Measurements from ENCODE around the gene SF3B3.

Gene SF3B3

DNA sequence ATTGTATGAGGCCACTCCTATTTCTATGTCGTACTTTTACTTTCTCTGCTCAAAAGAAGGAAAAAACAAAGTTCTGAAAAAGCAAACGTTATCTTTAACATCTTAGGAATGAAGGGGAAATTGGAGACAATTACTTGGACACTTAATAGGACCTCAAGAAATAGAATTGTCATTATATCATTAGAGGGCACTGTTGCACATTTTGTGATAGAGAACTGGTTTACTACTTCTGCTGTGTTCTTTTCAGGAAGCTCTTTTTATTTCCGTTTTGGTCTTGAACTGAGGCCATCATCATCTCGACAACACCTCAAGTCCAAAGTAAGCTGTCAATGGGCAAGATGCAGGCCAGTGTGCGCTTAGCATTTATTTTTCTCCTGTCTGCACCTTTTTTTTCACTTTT lies 14.9 kb upstream of the SF3B3 start:
- Histone ChIP-seq H3K36me3 (replicated peaks; ENCODE audit: low read depth, low read length) (peaks cover 25% of the 10 kb centered on the region), H3K79me2 (ENCODE audit: low read length) (no peaks in the 10 kb centered on the region), H3K4me2 (ENCODE audit: low read length) (peak overlapping the region; percentile 13; the same call in 1 of the 2 replicates), H2AFZ (ENCODE audit: low read depth, low read length) (no peak overlapping the region), H3K9ac (ENCODE audit: low read length) (no peak overlapping the region), H3K27ac (ENCODE audit: low read length) (peak overlapping the region; percentile 9; the same call in 1 of the 2 replicates), H3K9me3 (ENCODE audit: insufficient read depth, low read length) (no peaks in the 10 kb centered on the region), H3K4me3 (ENCODE audit: low read length) (no peak overlapping the region), H3K27me3 (ENCODE audit: low read depth, low read length) (no peaks in the 10 kb centered on the region), H3K4me1 (ENCODE audit: low read length) (peaks cover 13% of the 10 kb centered on the region), H4K20me1 (ENCODE audit: insufficient read depth, low read length) (no peaks in the 10 kb centered on the region)
- TF ChIP-seq EZH2phosphoT487 (IDR thresholded peaks at IDR 0.05; ENCODE audit: low read depth), result no peak
- TF ChIP-seq, protein P1, sequence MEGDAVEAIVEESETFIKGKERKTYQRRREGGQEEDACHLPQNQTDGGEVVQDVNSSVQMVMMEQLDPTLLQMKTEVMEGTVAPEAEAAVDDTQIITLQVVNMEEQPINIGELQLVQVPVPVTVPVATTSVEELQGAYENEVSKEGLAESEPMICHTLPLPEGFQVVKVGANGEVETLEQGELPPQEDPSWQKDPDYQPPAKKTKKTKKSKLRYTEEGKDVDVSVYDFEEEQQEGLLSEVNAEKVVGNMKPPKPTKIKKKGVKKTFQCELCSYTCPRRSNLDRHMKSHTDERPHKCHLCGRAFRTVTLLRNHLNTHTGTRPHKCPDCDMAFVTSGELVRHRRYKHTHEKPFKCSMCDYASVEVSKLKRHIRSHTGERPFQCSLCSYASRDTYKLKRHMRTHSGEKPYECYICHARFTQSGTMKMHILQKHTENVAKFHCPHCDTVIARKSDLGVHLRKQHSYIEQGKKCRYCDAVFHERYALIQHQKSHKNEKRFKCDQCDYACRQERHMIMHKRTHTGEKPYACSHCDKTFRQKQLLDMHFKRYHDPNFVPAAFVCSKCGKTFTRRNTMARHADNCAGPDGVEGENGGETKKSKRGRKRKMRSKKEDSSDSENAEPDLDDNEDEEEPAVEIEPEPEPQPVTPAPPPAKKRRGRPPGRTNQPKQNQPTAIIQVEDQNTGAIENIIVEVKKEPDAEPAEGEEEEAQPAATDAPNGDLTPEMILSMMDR (IDR thresholded peaks at IDR 0.05; ENCODE audit: low read depth, low read length), result peak; percentile 65

DNA sequence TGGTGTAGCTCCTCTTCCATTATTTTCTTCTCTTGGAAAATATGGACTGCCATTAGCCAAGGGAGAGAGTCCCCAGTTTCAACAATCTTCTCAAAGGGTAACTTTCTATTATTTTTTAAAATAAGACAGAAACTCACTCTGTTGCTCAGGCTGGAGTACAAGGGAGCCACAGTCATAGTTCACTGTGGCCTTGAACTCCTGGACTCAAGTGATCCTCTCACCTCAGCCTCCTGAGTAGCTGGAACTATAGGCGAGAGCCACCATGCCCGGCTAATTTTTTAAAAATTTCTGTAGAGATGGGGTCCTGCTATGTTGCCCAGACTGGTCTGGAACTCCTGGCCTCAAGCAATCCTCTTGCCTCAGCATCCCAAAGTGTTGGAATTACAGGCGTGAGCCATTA lies 13.4 kb upstream of the SF3B3 start:
- no peaks in the 10 kb centered on the region for H3K27me3 ChIP-seq (ENCODE audit: low read depth, low read length)
- H4K20me1 ChIP-seq (ENCODE audit: insufficient read depth, low read length), result no peaks in the 10 kb centered on the region
- H2AFZ ChIP-seq (ENCODE audit: low read depth, low read length), result no peak overlapping the region
- H3K9ac ChIP-seq (ENCODE audit: low read length), result no peak overlapping the region
- peaks cover 13% of the 10 kb centered on the region for H3K4me1 ChIP-seq (ENCODE audit: low read length)
- peaks cover 28% of the 10 kb centered on the region for H3K36me3 ChIP-seq (replicated peaks; ENCODE audit: low read depth, low read length)
- H3K9me3 ChIP-seq (ENCODE audit: insufficient read depth, low read length), result no peaks in the 10 kb centered on the region
- no peak overlapping the region for H3K27ac ChIP-seq (ENCODE audit: low read length)
- no peak for TF ChIP-seq EZH2phosphoT487 (IDR thresholded peaks at IDR 0.05; ENCODE audit: low read depth)
- TF ChIP-seq, protein P1 (IDR thresholded peaks at IDR 0.05; ENCODE audit: low read depth, low read length), result no peak
- no peak overlapping the region for H3K4me2 ChIP-seq (ENCODE audit: low read length)
- H3K79me2 ChIP-seq (ENCODE audit: low read length), result no peaks in the 10 kb centered on the region
- H3K4me3 ChIP-seq (ENCODE audit: low read length), result no peak overlapping the region

DNA sequence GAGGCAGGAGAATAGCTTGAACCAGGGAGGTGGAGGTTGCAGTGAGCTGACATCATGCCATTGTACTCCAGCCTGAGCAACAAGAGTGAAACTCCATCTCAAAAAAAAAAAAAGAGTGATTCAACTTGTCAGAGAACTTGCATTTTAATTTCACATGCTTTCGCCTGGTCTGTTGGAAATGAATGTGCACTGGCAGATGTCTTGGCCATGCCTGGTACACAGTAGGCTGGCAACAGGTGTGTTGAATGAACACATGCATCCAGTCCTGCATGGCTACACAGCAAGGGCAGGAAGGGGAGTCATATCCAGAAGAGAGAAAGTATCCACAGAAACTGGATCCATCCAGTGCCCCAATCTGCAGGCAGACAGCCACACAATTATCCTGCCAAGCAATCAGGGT lies 11.8 kb upstream of the SF3B3 start:
- no peak overlapping the region for H3K9ac ChIP-seq (ENCODE audit: low read length)
- no peaks in the 10 kb centered on the region for H3K9me3 ChIP-seq (ENCODE audit: insufficient read depth, low read length)
- H3K79me2 ChIP-seq (ENCODE audit: low read length), result no peaks in the 10 kb centered on the region
- TF ChIP-seq, protein P1 (IDR thresholded peaks at IDR 0.05; ENCODE audit: low read depth, low read length), result no peak
- TF ChIP-seq EZH2phosphoT487 (IDR thresholded peaks at IDR 0.05; ENCODE audit: low read depth), result no peak
- no peak overlapping the region for H3K4me2 ChIP-seq (ENCODE audit: low read length)
- H3K36me3 ChIP-seq (replicated peaks; ENCODE audit: low read depth, low read length), result peaks cover 32% of the 10 kb centered on the region
- no peaks in the 10 kb centered on the region for H4K20me1 ChIP-seq (ENCODE audit: insufficient read depth, low read length)
- H3K27ac ChIP-seq (ENCODE audit: low read length), result no peak overlapping the region
- H3K4me3 ChIP-seq (ENCODE audit: low read length), result no peak overlapping the region
- no peak overlapping the region for H2AFZ ChIP-seq (ENCODE audit: low read depth, low read length)
- peaks cover 13% of the 10 kb centered on the region for H3K4me1 ChIP-seq (ENCODE audit: low read length)
- no peaks in the 10 kb centered on the region for H3K27me3 ChIP-seq (ENCODE audit: low read depth, low read length)

DNA sequence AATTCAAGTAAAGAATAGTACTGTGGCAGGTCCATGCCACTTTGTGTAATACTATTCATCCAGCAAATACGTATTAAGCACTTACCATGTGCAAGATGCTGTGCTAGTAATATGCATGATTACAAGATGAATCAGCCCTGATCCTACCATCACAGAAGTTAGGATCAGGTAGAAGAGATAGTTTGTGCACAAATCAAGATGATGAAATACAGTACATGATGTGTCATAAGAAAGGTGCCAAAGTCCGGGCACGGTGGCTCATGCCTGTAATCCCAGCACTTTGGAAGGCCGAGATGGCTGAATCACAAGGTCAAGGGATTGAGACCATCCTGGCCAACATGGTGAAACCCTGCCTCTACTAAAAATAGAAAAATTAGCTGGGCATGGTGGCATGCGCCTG lies 11.2 kb upstream of the SF3B3 start:
- H3K9ac ChIP-seq (ENCODE audit: low read length), result no peak overlapping the region
- H3K27ac ChIP-seq (ENCODE audit: low read length), result no peak overlapping the region
- H4K20me1 ChIP-seq (ENCODE audit: insufficient read depth, low read length), result no peaks in the 10 kb centered on the region
- no peaks in the 10 kb centered on the region for H3K9me3 ChIP-seq (ENCODE audit: insufficient read depth, low read length)
- H3K4me1 ChIP-seq (ENCODE audit: low read length), result peaks cover 13% of the 10 kb centered on the region
- H3K36me3 ChIP-seq (replicated peaks; ENCODE audit: low read depth, low read length), result peaks cover 28% of the 10 kb centered on the region
- H3K4me2 ChIP-seq (ENCODE audit: low read length), result no peak overlapping the region
- H3K79me2 ChIP-seq (ENCODE audit: low read length), result no peaks in the 10 kb centered on the region
- H3K27me3 ChIP-seq (ENCODE audit: low read depth, low read length), result no peaks in the 10 kb centered on the region
- no peak overlapping the region for H3K4me3 ChIP-seq (ENCODE audit: low read length)
- TF ChIP-seq, protein P1 (IDR thresholded peaks at IDR 0.05; ENCODE audit: low read depth, low read length), result no peak
- TF ChIP-seq EZH2phosphoT487 (IDR thresholded peaks at IDR 0.05; ENCODE audit: low read depth), result no peak
- H2AFZ ChIP-seq (ENCODE audit: low read depth, low read length), result no peak overlapping the region
